ENCODE data around the gene VGLL3. TPM values are rescaled to one million over a fixed set of nuclear protein-coding genes. Genes with fewer than 3 reads are reported as not detected.

The VGLL3 gene
- total and polyA plus RNA-seq, 8 donors: 20.8 to 55.3 (median 25.6) TPM

GRCh38 chr3:86921971-86922680 is 68.8 kb downstream of the VGLL3 start:
- no peaks in the 10 kb centered on the region for H3K9me3 ChIP-seq
- no peak for DNase-seq
- no peak for ATAC-seq
- intact Hi-C loops (cut with DNase I): no loop called here
- H3K27me3 ChIP-seq: no peaks in the 10 kb centered on the region
- H3K36me3 ChIP-seq: no peaks in the 10 kb centered on the region
- TF ChIP-seq, protein P1, sequence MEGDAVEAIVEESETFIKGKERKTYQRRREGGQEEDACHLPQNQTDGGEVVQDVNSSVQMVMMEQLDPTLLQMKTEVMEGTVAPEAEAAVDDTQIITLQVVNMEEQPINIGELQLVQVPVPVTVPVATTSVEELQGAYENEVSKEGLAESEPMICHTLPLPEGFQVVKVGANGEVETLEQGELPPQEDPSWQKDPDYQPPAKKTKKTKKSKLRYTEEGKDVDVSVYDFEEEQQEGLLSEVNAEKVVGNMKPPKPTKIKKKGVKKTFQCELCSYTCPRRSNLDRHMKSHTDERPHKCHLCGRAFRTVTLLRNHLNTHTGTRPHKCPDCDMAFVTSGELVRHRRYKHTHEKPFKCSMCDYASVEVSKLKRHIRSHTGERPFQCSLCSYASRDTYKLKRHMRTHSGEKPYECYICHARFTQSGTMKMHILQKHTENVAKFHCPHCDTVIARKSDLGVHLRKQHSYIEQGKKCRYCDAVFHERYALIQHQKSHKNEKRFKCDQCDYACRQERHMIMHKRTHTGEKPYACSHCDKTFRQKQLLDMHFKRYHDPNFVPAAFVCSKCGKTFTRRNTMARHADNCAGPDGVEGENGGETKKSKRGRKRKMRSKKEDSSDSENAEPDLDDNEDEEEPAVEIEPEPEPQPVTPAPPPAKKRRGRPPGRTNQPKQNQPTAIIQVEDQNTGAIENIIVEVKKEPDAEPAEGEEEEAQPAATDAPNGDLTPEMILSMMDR (IDR thresholded peaks at IDR 0.05): no peak
- no peaks in the 10 kb centered on the region for H3K4me1 ChIP-seq
- no peak overlapping the region for H3K4me3 ChIP-seq
- H3K27ac ChIP-seq: no peak overlapping the region

GRCh38 chr3:86914670-86915069 is 76.3 kb downstream of the VGLL3 start:
- TF ChIP-seq, protein P1 (IDR thresholded peaks at IDR 0.05): no peak
- Histone ChIP-seq H3K4me3 (no peak overlapping the region), H3K36me3 (no peaks in the 10 kb centered on the region), H3K9me3 (no peaks in the 10 kb centered on the region), H3K27ac (no peak overlapping the region), H3K27me3 (no peaks in the 10 kb centered on the region), H3K4me1 (no peaks in the 10 kb centered on the region)
- ATAC-seq (no peak), DNase-seq (no peak)
- intact Hi-C loops (cut with DNase I): no loop called here

DNA sequence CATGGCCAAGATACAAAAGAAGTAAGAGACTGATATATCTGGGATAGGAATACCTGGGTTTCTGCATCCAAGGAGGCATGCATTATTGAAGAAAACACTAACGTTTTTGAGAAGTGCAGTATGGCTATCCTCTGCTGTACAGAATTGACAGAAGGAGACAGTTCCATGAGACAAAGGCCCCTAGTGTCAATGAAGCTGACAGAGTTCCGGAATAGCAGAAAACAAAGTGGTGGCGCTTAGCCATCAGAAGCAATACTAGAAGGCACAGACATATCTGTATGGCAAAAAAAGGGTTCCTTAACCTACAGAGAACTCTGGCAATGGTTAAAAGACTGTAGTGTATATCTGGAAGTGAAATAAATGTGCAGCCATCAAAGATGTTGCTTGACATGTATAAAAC is 77.8 kb downstream of the VGLL3 start:
- Histone ChIP-seq H3K36me3 (no peaks in the 10 kb centered on the region), H3K27ac (no peak overlapping the region), H3K27me3 (no peaks in the 10 kb centered on the region), H3K4me3 (no peak overlapping the region), H3K4me1 (no peaks in the 10 kb centered on the region), H3K9me3 (no peaks in the 10 kb centered on the region)
- ATAC-seq (no peak), DNase-seq (no peak)
- TF ChIP-seq, protein P1 (IDR thresholded peaks at IDR 0.05): no peak
- intact Hi-C loops (cut with DNase I): no loop called here

DNA sequence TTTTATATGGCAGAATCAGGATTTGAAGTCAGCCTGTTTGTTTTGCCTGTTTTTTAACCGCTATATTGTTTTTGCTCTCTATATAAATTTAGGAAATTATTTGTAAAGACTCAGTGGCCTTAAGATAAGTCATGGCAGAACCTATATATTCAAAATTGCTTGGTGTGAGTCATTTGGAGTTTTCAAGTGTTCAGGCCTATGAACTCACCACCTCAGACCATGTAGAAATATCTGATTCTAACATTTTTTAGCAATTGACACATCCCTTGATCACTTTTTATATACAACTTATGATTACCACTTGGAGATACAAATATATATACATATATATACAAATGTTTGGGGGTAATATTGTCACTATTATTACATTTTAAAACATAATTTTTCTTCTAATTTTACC is 95.7 kb downstream of the VGLL3 start:
- no peak for ATAC-seq
- Histone ChIP-seq H3K4me1 (no peaks in the 10 kb centered on the region), H3K27ac (no peak overlapping the region), H3K9me3 (no peaks in the 10 kb centered on the region), H3K36me3 (no peaks in the 10 kb centered on the region), H3K4me3 (no peak overlapping the region), H3K27me3 (no peaks in the 10 kb centered on the region)
- TF ChIP-seq, protein P1 (IDR thresholded peaks at IDR 0.05): no peak
- DNase-seq: no peak
- intact Hi-C loops (cut with DNase I): no loop called here

DNA sequence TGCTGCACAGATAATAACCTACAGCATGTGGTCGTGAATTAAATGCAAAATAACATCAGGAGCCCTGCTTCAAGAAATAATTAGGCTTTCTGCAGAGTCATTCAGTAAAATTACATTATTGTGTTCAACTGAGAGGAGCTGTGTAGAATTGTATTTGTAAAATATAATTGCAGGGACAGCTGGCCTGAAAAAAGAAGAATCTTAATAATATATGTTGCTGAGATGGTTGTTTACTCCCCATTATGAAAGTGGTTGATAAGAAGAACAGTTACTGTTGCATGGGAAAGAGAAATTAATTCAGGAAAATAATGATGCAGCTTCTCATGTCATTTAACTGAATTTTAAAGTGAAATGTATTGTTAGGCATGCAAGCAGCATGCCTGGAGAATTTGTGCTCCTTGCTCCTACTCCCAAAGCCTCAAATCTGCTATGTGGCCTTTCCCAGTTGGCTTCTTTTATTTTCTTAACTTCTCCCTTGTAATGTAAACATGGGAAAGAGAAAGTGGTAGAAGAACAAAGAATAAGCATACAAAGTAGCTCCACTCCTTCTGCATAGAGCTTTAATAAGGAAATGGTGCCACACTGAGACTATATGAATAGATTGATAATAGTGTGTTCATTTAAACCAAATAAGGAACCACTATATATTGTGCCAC is 100.1 kb downstream of the VGLL3 start:
- Histone ChIP-seq H3K36me3 (no peaks in the 10 kb centered on the region), H3K4me3 (no peak overlapping the region), H3K27ac (no peak overlapping the region), H3K27me3 (no peaks in the 10 kb centered on the region), H3K9me3 (no peaks in the 10 kb centered on the region), H3K4me1 (no peaks in the 10 kb centered on the region)
- DNase-seq (peak in 2 of 4 donors; percentile 7 to 15), ATAC-seq (no peak)
- intact Hi-C loops (cut with DNase I): no loop called here
- TF ChIP-seq, protein P1 (IDR thresholded peaks at IDR 0.05): no peak

Other genes starting within 250 kb of the VGLL3 start
- gene CHMP2B, start 236.2 kb upstream of the VGLL3 start, total RNA-seq: 10 to 100 TPM; 41.1 to 47.4 TPM
- gene CHMP2B, start 236.2 kb upstream of the VGLL3 start, polyA plus RNA-seq (ENCODE audit: insufficient read length in 6 of 6): 10 to 100 TPM; 39.3 to 50.1 (median 48.3) TPM

Measured in left lung (tissue), 10 donors.